Chondrocyte (in vitro differentiated cells): ENCODE measurements around the gene MYLK. TPM values are rescaled to one million over a fixed set of nuclear protein-coding genes. Genes with fewer than 3 reads are reported as not detected.
A peak's percentile ranks its signal among the peaks of the same experiment; 100 is the strongest.

Experiments used
- DNase-seq: peaks from one replicate; pipeline ENCODE4 v3.0.0; 2021; ENCODE audit warnings: mixed read lengths, low spot score
- H3K27ac Mint-ChIP-seq: one replicate; pipeline ENCODE4 v1.8.0; 2021; ENCODE audit warnings: mild to moderate bottlenecking, moderate library complexity, mixed read lengths; ENCODE audit not compliant: unreplicated experiment
- H3K27me3 Mint-ChIP-seq: 2 replicates; pipeline ENCODE4 v1.8.0; 2021; ENCODE audit warnings: low read depth, mixed read lengths
- H3K36me3 Mint-ChIP-seq: 2 replicates; pipeline ENCODE4 v1.8.0; 2021; ENCODE audit warnings: low read depth, mixed read lengths
- H3K4me1 Mint-ChIP-seq: 2 replicates; pipeline ENCODE4 v1.8.0; 2021; ENCODE audit warnings: low read depth, mild to moderate bottlenecking, mixed read lengths
- H3K4me3 Mint-ChIP-seq: one replicate; pipeline ENCODE4 v1.8.0; 2021; ENCODE audit warnings: mild to moderate bottlenecking, moderate library complexity, mixed read lengths; ENCODE audit not compliant: unreplicated experiment
- H3K9me3 Mint-ChIP-seq: 2 replicates; pipeline ENCODE4 v1.8.0; 2021; ENCODE audit warnings: low read depth, mixed read lengths
- total RNA-seq: library from RNA; stranded (reverse); gene quantifications from 3 replicates; pipeline ENCODE4 v1.2.1, GENCODE V29; 2021
- TF ChIP-seq, protein P1 (sequence below): fragments of 200-600 bp; sonication (generic); IDR thresholded peaks from 2 replicates; pipeline ENCODE4 v1.5.0; 2021; ENCODE audit warnings: antibody characterized with exemption, mild to moderate bottlenecking, moderate library complexity

MYLK gene
- total RNA-seq, 1 donor from 2014 or later = 405 TPM

DNA sequence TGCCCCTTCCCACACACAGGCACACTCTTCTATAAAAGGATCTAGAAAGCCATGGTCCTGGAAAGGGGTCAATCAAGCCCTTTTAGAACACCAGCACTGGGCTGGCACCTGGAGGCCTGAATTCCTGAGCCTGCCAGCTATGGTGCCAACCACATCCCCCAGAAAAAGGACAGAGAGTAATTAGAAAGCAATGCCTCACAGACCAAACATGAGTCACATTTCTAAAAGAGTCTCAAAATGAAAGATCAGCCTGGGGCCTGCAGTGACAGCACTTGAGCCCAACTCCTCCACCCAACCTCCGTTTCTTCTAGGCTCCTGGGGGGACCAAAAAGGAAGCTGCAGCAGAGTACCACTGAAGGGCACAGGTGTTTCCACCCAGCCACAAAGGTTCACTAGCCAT lies 14.1 kb downstream of the MYLK start:
- DNase-seq = no peak
- H3K36me3 Mint-ChIP-seq = peaks cover 5% of the 10 kb centered on the region
- peak overlapping the region; percentile 90 for H3K27ac Mint-ChIP-seq
- H3K9me3 Mint-ChIP-seq = peaks cover 8% of the 10 kb centered on the region
- TF ChIP-seq, protein P1, sequence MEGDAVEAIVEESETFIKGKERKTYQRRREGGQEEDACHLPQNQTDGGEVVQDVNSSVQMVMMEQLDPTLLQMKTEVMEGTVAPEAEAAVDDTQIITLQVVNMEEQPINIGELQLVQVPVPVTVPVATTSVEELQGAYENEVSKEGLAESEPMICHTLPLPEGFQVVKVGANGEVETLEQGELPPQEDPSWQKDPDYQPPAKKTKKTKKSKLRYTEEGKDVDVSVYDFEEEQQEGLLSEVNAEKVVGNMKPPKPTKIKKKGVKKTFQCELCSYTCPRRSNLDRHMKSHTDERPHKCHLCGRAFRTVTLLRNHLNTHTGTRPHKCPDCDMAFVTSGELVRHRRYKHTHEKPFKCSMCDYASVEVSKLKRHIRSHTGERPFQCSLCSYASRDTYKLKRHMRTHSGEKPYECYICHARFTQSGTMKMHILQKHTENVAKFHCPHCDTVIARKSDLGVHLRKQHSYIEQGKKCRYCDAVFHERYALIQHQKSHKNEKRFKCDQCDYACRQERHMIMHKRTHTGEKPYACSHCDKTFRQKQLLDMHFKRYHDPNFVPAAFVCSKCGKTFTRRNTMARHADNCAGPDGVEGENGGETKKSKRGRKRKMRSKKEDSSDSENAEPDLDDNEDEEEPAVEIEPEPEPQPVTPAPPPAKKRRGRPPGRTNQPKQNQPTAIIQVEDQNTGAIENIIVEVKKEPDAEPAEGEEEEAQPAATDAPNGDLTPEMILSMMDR = no peak
- H3K4me1 Mint-ChIP-seq = peaks cover 10% of the 10 kb centered on the region
- H3K4me3 Mint-ChIP-seq = no peak overlapping the region
- no peaks in the 10 kb centered on the region for H3K27me3 Mint-ChIP-seq

DNA sequence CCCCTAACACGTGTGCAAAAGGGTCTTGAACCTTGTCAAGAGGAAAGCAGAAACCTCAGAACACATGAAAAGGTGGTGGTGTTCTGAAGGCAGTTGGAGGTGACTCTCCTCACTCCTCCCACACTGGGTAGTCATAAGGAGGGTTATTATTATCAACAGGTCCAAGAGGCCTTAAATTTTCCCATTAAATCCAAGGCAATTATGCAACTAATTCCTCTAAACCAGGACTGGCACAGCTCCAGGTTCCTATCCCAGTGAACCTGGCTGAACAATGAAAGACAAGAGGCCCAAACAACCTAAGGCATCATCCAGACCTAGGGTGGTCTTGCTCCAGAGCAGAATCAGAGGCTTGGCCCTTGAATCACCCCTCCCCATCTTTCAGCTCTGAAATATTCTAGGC lies 15.0 kb downstream of the MYLK start:
- no peak for DNase-seq
- peaks cover 10% of the 10 kb centered on the region for H3K4me1 Mint-ChIP-seq
- H3K27ac Mint-ChIP-seq = no peak overlapping the region
- no peak overlapping the region for H3K4me3 Mint-ChIP-seq
- TF ChIP-seq, protein P1 = no peak
- H3K36me3 Mint-ChIP-seq = peaks cover 4% of the 10 kb centered on the region
- H3K9me3 Mint-ChIP-seq = peaks cover 6% of the 10 kb centered on the region
- no peaks in the 10 kb centered on the region for H3K27me3 Mint-ChIP-seq

DNA sequence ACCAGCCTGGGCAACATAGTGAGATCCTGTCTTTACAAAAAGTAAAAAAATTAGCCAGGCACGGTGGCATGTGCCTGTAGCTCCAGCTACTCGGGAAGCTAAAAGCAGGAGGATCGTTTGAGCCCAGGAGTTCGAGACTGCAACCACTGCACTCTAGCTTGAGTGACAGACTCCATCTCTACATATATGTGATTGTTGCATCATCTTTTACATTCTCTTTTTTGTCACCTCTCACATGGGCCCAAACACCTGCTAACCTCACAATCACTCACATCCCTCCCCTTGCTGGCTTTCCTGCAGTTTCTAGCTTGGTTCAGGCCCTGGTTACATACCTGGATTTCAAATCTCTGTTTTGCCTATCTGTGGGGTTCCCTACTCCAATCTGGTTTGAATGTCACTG lies 19.4 kb downstream of the MYLK start:
- peaks cover 17% of the 10 kb centered on the region for H3K4me1 Mint-ChIP-seq
- H3K9me3 Mint-ChIP-seq = peaks cover 10% of the 10 kb centered on the region
- DNase-seq = no peak
- no peak overlapping the region for H3K4me3 Mint-ChIP-seq
- no peaks in the 10 kb centered on the region for H3K27me3 Mint-ChIP-seq
- no peak overlapping the region for H3K27ac Mint-ChIP-seq
- TF ChIP-seq, protein P1 = no peak
- H3K36me3 Mint-ChIP-seq = no peaks in the 10 kb centered on the region

DNA sequence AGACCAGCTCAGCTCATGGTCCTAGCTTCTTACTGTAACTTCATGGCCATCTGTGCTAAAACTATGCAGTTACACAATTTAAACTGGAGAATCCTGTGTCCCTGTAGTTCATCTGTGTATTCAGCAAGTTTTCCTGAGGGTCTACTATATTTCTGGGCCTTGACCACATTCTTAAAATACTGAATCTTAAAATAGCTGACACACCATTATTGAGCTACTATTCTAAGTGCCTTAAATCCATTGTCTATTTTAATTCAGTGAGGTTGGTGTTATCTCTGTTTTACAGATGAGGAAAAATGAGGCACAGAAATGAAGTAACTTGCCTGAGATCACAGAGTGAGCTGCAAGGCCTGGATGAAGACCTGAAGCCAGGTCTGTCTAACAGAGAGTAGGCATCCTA lies 22.0 kb downstream of the MYLK start:
- H3K4me3 Mint-ChIP-seq = no peak overlapping the region
- H3K36me3 Mint-ChIP-seq = no peaks in the 10 kb centered on the region
- DNase-seq = no peak
- TF ChIP-seq, protein P1 = no peak
- no peaks in the 10 kb centered on the region for H3K27me3 Mint-ChIP-seq
- H3K27ac Mint-ChIP-seq = no peak overlapping the region
- H3K4me1 Mint-ChIP-seq = peaks cover 36% of the 10 kb centered on the region
- H3K9me3 Mint-ChIP-seq = peaks cover 10% of the 10 kb centered on the region

DNA sequence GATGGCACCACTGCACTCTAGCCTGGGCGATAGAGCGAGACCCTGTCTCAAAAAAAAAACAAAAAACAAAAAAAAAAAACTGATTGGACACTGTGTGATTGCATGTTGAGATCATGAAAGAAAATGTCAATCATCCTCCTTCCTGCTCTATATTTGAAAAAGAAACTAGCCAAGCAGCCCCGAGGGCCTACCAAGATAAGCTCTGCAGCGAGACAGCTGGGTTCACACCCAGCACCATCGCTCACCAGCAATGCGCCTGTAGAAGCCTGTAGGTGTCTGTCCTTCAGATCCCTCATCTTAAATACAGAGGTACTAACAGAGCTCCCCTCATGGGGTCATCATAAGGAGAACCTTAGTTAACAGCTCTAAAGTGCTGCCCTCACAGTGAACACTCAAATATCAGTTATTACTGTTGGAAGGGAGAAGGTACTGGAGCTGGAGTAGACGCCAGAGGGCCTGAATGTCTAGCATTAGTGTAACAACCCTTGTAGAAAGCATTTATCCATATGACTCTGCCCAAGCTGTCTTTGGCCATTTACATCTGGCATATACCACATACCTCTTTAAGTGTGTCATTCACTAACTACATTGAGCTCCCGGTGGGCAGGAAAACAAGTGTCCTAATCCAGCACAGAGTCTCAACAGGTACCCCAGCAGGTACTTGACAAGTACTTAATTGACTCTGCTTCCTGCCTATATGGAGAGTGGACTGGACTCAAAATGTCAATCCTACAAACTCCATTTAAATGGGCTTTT lies 22.9 kb downstream of the MYLK start:
- no peak for DNase-seq
- Mint-ChIP-seq H3K27me3 (no peaks in the 10 kb centered on the region), H3K9me3 (peaks cover 9% of the 10 kb centered on the region), H3K4me3 (no peak overlapping the region), H3K36me3 (no peaks in the 10 kb centered on the region), H3K27ac (no peak overlapping the region), H3K4me1 (peaks cover 36% of the 10 kb centered on the region)
- TF ChIP-seq, protein P1 = no peak
